Measurements from ENCODE around the gene NBPF1.
"Not testable (repeated sequence)": the region's sequence is repeated elsewhere in the genome, so short reads cannot be mapped to it uniquely, and the experiment has no call there.

- TF ChIP-seq, protein P1, sequence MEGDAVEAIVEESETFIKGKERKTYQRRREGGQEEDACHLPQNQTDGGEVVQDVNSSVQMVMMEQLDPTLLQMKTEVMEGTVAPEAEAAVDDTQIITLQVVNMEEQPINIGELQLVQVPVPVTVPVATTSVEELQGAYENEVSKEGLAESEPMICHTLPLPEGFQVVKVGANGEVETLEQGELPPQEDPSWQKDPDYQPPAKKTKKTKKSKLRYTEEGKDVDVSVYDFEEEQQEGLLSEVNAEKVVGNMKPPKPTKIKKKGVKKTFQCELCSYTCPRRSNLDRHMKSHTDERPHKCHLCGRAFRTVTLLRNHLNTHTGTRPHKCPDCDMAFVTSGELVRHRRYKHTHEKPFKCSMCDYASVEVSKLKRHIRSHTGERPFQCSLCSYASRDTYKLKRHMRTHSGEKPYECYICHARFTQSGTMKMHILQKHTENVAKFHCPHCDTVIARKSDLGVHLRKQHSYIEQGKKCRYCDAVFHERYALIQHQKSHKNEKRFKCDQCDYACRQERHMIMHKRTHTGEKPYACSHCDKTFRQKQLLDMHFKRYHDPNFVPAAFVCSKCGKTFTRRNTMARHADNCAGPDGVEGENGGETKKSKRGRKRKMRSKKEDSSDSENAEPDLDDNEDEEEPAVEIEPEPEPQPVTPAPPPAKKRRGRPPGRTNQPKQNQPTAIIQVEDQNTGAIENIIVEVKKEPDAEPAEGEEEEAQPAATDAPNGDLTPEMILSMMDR (conservative IDR thresholded peaks at IDR 0.05; ENCODE audit: low read length): not testable (repeated sequence)
- TF ChIP-seq EZH2phosphoT487 (IDR thresholded peaks at IDR 0.05; ENCODE audit: borderline replicate concordance, low read depth, low read length): not testable (repeated sequence)
Measured at GRCh38 chr1:16587639-16588038, 25.7 kb downstream of the NBPF1 start.

Measured in OCI-LY7 (cell line).